HepG2 (cell line): ENCODE data around the gene RPP25L. TPM values are rescaled to one million over a fixed set of nuclear protein-coding genes. Genes with fewer than 3 reads are reported as not detected.
A peak's percentile ranks its signal among the peaks of the same experiment; 100 is the strongest.

Source experiments
- ATAC-seq: fragments of 200-7000 bp; cut with Tn5 transposase; 3 replicates; pipeline ENCODE4 v1.9.1; 2020; ENCODE audit warnings: mild to moderate bottlenecking, moderate library complexity
- BruUV-seq: library from RNA; stranded (reverse); fragments of 400-500 nt; replicated peaks from 2 replicates; lab custom pipeline; 2021; lab: Mats Ljungman, UMichigan
- CTCF ChIA-PET: fragments of 300-600 bp; formaldehyde crosslinking; extraction: SDS; loops from one replicate; lab custom pipeline; 2021; ENCODE audit warnings: low total read pairs, inconsistent platforms, low intra/inter-chr PET ratio; lab: Yijun Ruan, JAX
- POLR2A ChIA-PET: fragments of 350-600 bp; sonication (Branson Sonifier 250); formaldehyde crosslinking; loops from one replicate; lab custom pipeline; 2020; ENCODE audit warnings: antibody characterized with exemption, inconsistent platforms; lab: Yijun Ruan, JAX
- DNase-seq: peaks from one replicate; pipeline ENCODE4 v3.0.0-alpha.2; 2015; ENCODE audit warnings: low spot score
- FAIRE-seq: peaks from 3 replicates; lab custom pipeline; 2011; peaks lifted over from hg19 to GRCh38; lab: Jason Lieb, UNC
- H2AFZ ChIP-seq: one replicate; pipeline ENCODE4 v1.6.1; 2011; ENCODE audit warnings: low read length, inconsistent platforms
- H3K27ac ChIP-seq: fragments of 300-600 bp; 3 replicates; pipeline ENCODE4 v1.8.0; 2011; ENCODE audit warnings: mixed run types, mild to moderate bottlenecking, mixed read lengths, low read length, inconsistent platforms; ENCODE audit not compliant: insufficient read depth; ENCODE audit errors: extremely low read length
- H3K27me3 ChIP-seq, 2 experiments: fragments of 200-600 bp in 1 of 2; 2 replicates in 1 of 2; 3 replicates in 1 of 2; pipeline versions ENCODE4 v1.6.0 to v1.8.0; 2011; ENCODE audit warnings: low read length in 2 of 2, mild to moderate bottlenecking in 2 of 2, moderate library complexity in 2 of 2, inconsistent platforms in 1 of 2; ENCODE audit not compliant: insufficient read depth in 2 of 2, control insufficient read depth in 1 of 2
- H3K36me3 ChIP-seq, 2 experiments: fragments of 200-600 bp in 1 of 2; replicated peaks in 1 of 2; 2 replicates in 1 of 2; 3 replicates in 1 of 2; pipeline versions ENCODE4 v1.5.1 to v1.8.0; 2011; ENCODE audit warnings: low read length in 2 of 2, inconsistent platforms in 1 of 2; ENCODE audit not compliant: insufficient read depth in 2 of 2, control insufficient read depth in 1 of 2
- H3K4me1 ChIP-seq: 2 replicates; pipeline ENCODE4 v1.5.1; 2012; ENCODE audit warnings: low read length, inconsistent platforms; ENCODE audit not compliant: insufficient read depth
- H3K4me2 ChIP-seq: 2 replicates; pipeline ENCODE4 v1.6.0; 2011; ENCODE audit warnings: low read depth, low read length, inconsistent platforms
- H3K4me3 ChIP-seq, 3 experiments: fragments of 200-600 bp in 1 of 3; sonication (generic), shearing (Covaris generic) in 1 of 3; replicated peaks in 1 of 3; 2 replicates each; pipeline ENCODE4 v1.5.1; 2011 to 2016; ENCODE audit warnings: low read length in 3 of 3, inconsistent platforms in 2 of 3, low read depth in 2 of 3, mild to moderate bottlenecking in 2 of 3, control low read depth in 1 of 3, mixed read lengths in 1 of 3; ENCODE audit not compliant: insufficient read depth in 1 of 3
- H3K79me2 ChIP-seq: one replicate; pipeline ENCODE4 v1.6.1; 2011; ENCODE audit warnings: low read length, inconsistent platforms; ENCODE audit not compliant: insufficient read depth
- H3K9ac ChIP-seq: 2 replicates; pipeline ENCODE4 v1.6.0; 2011; ENCODE audit warnings: mild to moderate bottlenecking, low read depth, low read length, inconsistent platforms; ENCODE audit not compliant: insufficient read depth
- H3K9me3 ChIP-seq: 2 replicates; pipeline ENCODE4 v1.5.1; 2012; ENCODE audit warnings: mild to moderate bottlenecking, low read length
- H4K20me1 ChIP-seq: 2 replicates; pipeline ENCODE4 v1.6.0; 2011; ENCODE audit warnings: inconsistent platforms, mild to moderate bottlenecking, low read length, moderate library complexity; ENCODE audit not compliant: insufficient read depth
- GTF3A ChIP-seq: sonication (generic); formaldehyde crosslinking; conservative IDR thresholded peaks from 2 replicates; pipeline ENCODE4 v1.4.0; 2020; ENCODE audit warnings: mild to moderate bottlenecking, missing genetic modification reagents
- KLF9 ChIP-seq: IDR thresholded peaks from 2 replicates; pipeline ENCODE4 v1.6.1; 2016; ENCODE audit warnings: low read depth
- NRL ChIP-seq: sonication (generic); formaldehyde crosslinking; IDR thresholded peaks from 2 replicates; pipeline ENCODE4 v1.5.0; 2020; ENCODE audit warnings: missing genetic modification reagents, mild to moderate bottlenecking, moderate library complexity, borderline replicate concordance
- TAF1 ChIP-seq: sonication (generic); formaldehyde crosslinking; IDR thresholded peaks from 2 replicates; pipeline ENCODE4 v1.4.0; 2020; ENCODE audit warnings: missing genetic modification reagents
- ZFP36 ChIP-seq: fragments of 150-350 bp; IDR thresholded peaks from 2 replicates; pipeline ENCODE4 v1.6.1; 2018; ENCODE audit warnings: borderline replicate concordance, low read length, low read depth; ENCODE audit not compliant: partially characterized antibody
- ZNF431 ChIP-seq: sonication (generic); formaldehyde crosslinking; IDR thresholded peaks from 2 replicates; pipeline ENCODE4 v1.9.0; 2022; ENCODE audit warnings: missing genetic modification reagents, low read depth, mild to moderate bottlenecking, borderline replicate concordance
- ZNF550 ChIP-seq: sonication (generic); formaldehyde crosslinking; IDR thresholded peaks from 2 replicates; pipeline ENCODE4 v1.4.0; 2020; ENCODE audit warnings: mild to moderate bottlenecking, missing genetic modification reagents, borderline replicate concordance
- ZNF652 ChIP-seq: IDR thresholded peaks from 2 replicates; pipeline ENCODE4 v1.6.1; 2016; ENCODE audit warnings: low read depth, borderline replicate concordance
- ZNF75D ChIP-seq: sonication (generic); formaldehyde crosslinking; IDR thresholded peaks from 2 replicates; pipeline ENCODE4 v1.8.1; 2023; ENCODE audit warnings: missing genetic modification reagents, mild to moderate bottlenecking, borderline replicate concordance
- ZNF777 ChIP-seq: sonication (generic); formaldehyde crosslinking; IDR thresholded peaks from 2 replicates; pipeline ENCODE4 v1.4.0; 2020; ENCODE audit warnings: missing genetic modification reagents
- WGBS: methylation state at CpG from one replicate; pipeline ENCODE4 v1.1.6; 2017; ENCODE audit warnings: low lambda C conversion rate; 5-methylcytosine and 5-hydroxymethylcytosine counted together
- in situ Hi-C: cut with HindIII; loops from 2 replicates; pipeline ENCODE4 v1.10.0; 2017; ENCODE audit warnings: low pct_unique_long_range_greater_than_20kb; ENCODE audit not compliant: extremely low pct_ligation_motif_present
- intact Hi-C: fragments of 100-400 bp; cut with micrococcal nuclease; formaldehyde crosslinking; loops from one replicate; pipeline ENCODE4 v1.10.0; 2022; ENCODE audit not compliant: unreplicated experiment
- polyA plus RNA-seq, 8 experiments: library from polyadenylated mRNA; depleted of rRNA in 3 of 8; stranded (reverse) in 7 of 8; unstranded in 1 of 8; fragments of >200 nt; fragmentation: Illumina TruSeq in 4 of 8; extraction: Trizol in 4 of 8; gene quantifications; 2 replicates each; pipeline versions ENCODE4 v1.2.1 to v1.2.3, GENCODE V29; 2011 to 2016; ENCODE audit warnings: low read depth in 4 of 8, missing spikeins in 1 of 8, mixed read lengths in 1 of 8; ENCODE audit not compliant: insufficient read depth in 1 of 8
- total RNA-seq, 5 experiments: library from RNA; depleted of rRNA; stranded (reverse); fragments of >200 nt; fragmentation: Illumina TruSeq; extraction: Trizol; gene quantifications; 2 replicates each; pipeline ENCODE4 v1.2.3, GENCODE V29; 2016; ENCODE audit warnings: low read depth in 1 of 5
- TF ChIP-seq, protein P1 (sequence below): sonication (generic); formaldehyde crosslinking; IDR thresholded peaks from 2 replicates; pipeline ENCODE4 v1.9.0; 2021; ENCODE audit warnings: missing genetic modification reagents, borderline replicate concordance
- TF ChIP-seq, protein P2 (sequence below): IDR thresholded peaks from 2 replicates; pipeline ENCODE4 v1.6.1; 2016; ENCODE audit warnings: mild to moderate bottlenecking
- TF ChIP-seq, protein P3 (sequence below): sonication (generic); IDR thresholded peaks from 2 replicates; pipeline ENCODE4 v1.6.1; 2016; ENCODE audit warnings: low read depth, borderline replicate concordance
- TF ChIP-seq, protein P4 (sequence below): sonication (generic); formaldehyde crosslinking; IDR thresholded peaks from 2 replicates; pipeline ENCODE4 v1.5.0; 2020; ENCODE audit warnings: missing genetic modification reagents, mild to moderate bottlenecking, borderline replicate concordance

RPP25L gene
- total and polyA plus RNA-seq, 2 of the 13 experiments (the other 11 are each of a cell fraction or from before 2014, with no cell fraction given) = 24.5 to 27.3 TPM

- CTCF ChIA-PET = no interaction called here
- intact Hi-C loops = loop anchor here (1.0 kb wide), 1 partner anchor 8 kb away; the partner anchor contains the start of gene RPP25L
- H3K27ac ChIP-seq = no peak within 1 kb of the TSS
- TF ChIP-seq, protein P1, sequence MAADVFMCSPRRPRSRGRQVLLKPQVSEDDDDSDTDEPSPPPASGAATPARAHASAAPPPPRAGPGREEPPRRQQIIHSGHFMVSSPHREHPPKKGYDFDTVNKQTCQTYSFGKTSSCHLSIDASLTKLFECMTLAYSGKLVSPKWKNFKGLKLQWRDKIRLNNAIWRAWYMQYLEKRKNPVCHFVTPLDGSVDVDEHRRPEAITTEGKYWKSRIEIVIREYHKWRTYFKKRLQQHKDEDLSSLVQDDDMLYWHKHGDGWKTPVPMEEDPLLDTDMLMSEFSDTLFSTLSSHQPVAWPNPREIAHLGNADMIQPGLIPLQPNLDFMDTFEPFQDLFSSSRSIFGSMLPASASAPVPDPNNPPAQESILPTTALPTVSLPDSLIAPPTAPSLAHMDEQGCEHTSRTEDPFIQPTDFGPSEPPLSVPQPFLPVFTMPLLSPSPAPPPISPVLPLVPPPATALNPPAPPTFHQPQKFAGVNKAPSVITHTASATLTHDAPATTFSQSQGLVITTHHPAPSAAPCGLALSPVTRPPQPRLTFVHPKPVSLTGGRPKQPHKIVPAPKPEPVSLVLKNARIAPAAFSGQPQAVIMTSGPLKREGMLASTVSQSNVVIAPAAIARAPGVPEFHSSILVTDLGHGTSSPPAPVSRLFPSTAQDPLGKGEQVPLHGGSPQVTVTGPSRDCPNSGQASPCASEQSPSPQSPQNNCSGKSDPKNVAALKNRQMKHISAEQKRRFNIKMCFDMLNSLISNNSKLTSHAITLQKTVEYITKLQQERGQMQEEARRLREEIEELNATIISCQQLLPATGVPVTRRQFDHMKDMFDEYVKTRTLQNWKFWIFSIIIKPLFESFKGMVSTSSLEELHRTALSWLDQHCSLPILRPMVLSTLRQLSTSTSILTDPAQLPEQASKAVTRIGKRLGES (CRISPR knock-in tag) = no peak
- TF ChIP-seq ZNF652 (CRISPR knock-in tag) (no peak), ZNF777 (CRISPR knock-in tag) (no peak), GTF3A (CRISPR knock-in tag) (no peak), TAF1 (CRISPR knock-in tag) (peak; percentile 52; the same call in 1 of the 2 replicates), NRL (CRISPR knock-in tag) (no peak), ZFP36 (no peak), KLF9 (CRISPR knock-in tag) (no peak), ZNF550 (CRISPR knock-in tag) (no peak), ZNF75D (CRISPR knock-in tag) (no peak), ZNF431 (CRISPR knock-in tag) (no peak)
- TF ChIP-seq, protein P2, sequence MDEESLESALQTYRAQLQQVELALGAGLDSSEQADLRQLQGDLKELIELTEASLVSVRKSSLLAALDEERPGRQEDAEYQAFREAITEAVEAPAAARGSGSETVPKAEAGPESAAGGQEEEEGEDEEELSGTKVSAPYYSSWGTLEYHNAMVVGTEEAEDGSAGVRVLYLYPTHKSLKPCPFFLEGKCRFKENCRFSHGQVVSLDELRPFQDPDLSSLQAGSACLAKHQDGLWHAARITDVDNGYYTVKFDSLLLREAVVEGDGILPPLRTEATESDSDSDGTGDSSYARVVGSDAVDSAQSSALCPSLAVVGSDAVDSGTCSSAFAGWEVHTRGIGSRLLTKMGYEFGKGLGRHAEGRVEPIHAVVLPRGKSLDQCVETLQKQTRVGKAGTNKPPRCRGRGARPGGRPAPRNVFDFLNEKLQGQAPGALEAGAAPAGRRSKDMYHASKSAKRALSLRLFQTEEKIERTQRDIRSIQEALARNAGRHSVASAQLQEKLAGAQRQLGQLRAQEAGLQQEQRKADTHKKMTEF (CRISPR knock-in tag) = no peak
- TF ChIP-seq, protein P3, sequence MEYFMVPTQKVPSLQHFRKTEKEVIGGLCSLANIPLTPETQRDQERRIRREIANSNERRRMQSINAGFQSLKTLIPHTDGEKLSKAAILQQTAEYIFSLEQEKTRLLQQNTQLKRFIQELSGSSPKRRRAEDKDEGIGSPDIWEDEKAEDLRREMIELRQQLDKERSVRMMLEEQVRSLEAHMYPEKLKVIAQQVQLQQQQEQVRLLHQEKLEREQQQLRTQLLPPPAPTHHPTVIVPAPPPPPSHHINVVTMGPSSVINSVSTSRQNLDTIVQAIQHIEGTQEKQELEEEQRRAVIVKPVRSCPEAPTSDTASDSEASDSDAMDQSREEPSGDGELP = no peak
- TF ChIP-seq, protein P4, sequence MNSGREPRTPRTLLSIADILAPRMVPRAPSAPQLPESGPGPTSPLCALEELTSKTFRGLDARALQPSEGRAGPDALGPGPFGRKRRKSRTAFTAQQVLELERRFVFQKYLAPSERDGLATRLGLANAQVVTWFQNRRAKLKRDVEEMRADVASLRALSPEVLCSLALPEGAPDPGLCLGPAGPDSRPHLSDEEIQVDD (CRISPR knock-in tag) = no peak
These were observed 8.4 kb upstream of the RPP25L start, which contains the start of gene DCTN3 for GRCh38 chr9:34620061-34620994. Gene DCTN3, minus strand, starts transcription at chr9:34620495. Its CDS starts 31 bp downstream, at chr9:34620464.

More at GRCh38 chr9:34620061-34620994, 8.4 kb upstream of the RPP25L start, which contains the start of gene DCTN3:
- Histone ChIP-seq H3K9ac (peak within 1 kb of the TSS; percentile 75), H3K4me2 (peak within 1 kb of the TSS; percentile 81), H4K20me1 (no peaks in the 10 kb centered on the region), H3K4me1 (peaks cover 17% of the 10 kb centered on the region), H3K9me3 (no peaks in the 10 kb centered on the region), H3K36me3 (peaks cover 2 to 4% of the 10 kb centered on the region in 2 experiments; a peak in 2 of 5 replicates), H2AFZ (peak within 1 kb of the TSS; percentile 97), H3K27me3 (peaks cover 0 to 2% of the 10 kb centered on the region in 2 experiments; a peak in 2 of 5 replicates), H3K4me3 (peak within 1 kb of the TSS; percentile 89 to 93 (median 89)), H3K79me2 (no peaks in the 10 kb centered on the region)
- peak; percentile 91 for DNase-seq
- TSS peak; percentile 68 for BruUV-seq
- in situ Hi-C loops = no loop called here
- peak; percentile 98 for FAIRE-seq
- WGBS = 14% methylated on average over 16 of the region's 43 CpGs
- peak; percentile 98 for ATAC-seq
- POLR2A ChIA-PET = interaction anchor here (0.6 to 1.9 kb wide), 8 partner anchors 9 to 45 kb away, joined by 3 to 14 read pairs (median 4); partner anchors contain the start of genes ARID3C, GALT, IL11RA and SIGMAR1
